Measurements from ENCODE around the gene AP3S2. TPM values are rescaled to one million over a fixed set of nuclear protein-coding genes. Genes with fewer than 3 reads are reported as not detected.

Gene AP3S2
- total and polyA plus RNA-seq, 3 donors from 2014 or later, result 31.9 to 53.0 (median 45.8) TPM

- Histone ChIP-seq H3K27me3 (no peaks in the 10 kb centered on the region), H3K36me3 (ENCODE audit: low read depth, missing control alignments) (no peaks in the 10 kb centered on the region), H3K4me3 (no peak overlapping the region), H3K9me3 (no peaks in the 10 kb centered on the region), H3K4me1 (no peaks in the 10 kb centered on the region), H3K27ac (no peak overlapping the region)
- intact Hi-C loops (cut with DNase I; ENCODE audit: low total_unique reads), result loop anchor here (10.0 kb wide), 1 partner anchor 174 kb away; no protein-coding TSS in a partner anchor
- no peak for DNase-seq
- WGBS, 2 donors, result 81 to 85% methylated on average over 6 of the region's 6 CpGs
- TF ChIP-seq CTCF (IDR thresholded peaks at IDR 0.05) (no peak), POLR2A (IDR thresholded peaks at IDR 0.05) (no peak)
These were observed 7.1 kb upstream of the AP3S2 start for GRCh38 chr15:89900849-89901248.

- H3K4me3 ChIP-seq, result no peak overlapping the region
- H3K4me1 ChIP-seq, result no peaks in the 10 kb centered on the region
- H3K27me3 ChIP-seq, result no peaks in the 10 kb centered on the region
- H3K36me3 ChIP-seq (ENCODE audit: low read depth, missing control alignments), result no peaks in the 10 kb centered on the region
- intact Hi-C loops (cut with DNase I; ENCODE audit: low total_unique reads), result loop anchor here (10.0 kb wide), 1 partner anchor 175 kb away; no protein-coding TSS in a partner anchor
- H3K27ac ChIP-seq, result no peak overlapping the region
- no peak for DNase-seq
- TF ChIP-seq POLR2A (IDR thresholded peaks at IDR 0.05) (no peak), CTCF (IDR thresholded peaks at IDR 0.05) (no peak)
- no peaks in the 10 kb centered on the region for H3K9me3 ChIP-seq
- 89 to 90% methylated on average over 3 of the region's 3 CpGs for WGBS, 2 donors
These were observed 6.3 kb upstream of the AP3S2 start for GRCh38 chr15:89899951-89900567.

- no peaks in the 10 kb centered on the region for H3K4me1 ChIP-seq
- WGBS, 2 donors, result 80 to 85% methylated on average over 12 of the region's 12 CpGs
- H3K36me3 ChIP-seq (ENCODE audit: low read depth, missing control alignments), result no peaks in the 10 kb centered on the region
- no peaks in the 10 kb centered on the region for H3K9me3 ChIP-seq
- no peaks in the 10 kb centered on the region for H3K27me3 ChIP-seq
- intact Hi-C loops (cut with DNase I; ENCODE audit: low total_unique reads), result no loop called here
- H3K27ac ChIP-seq, result no peak overlapping the region
- DNase-seq, result no peak
- H3K4me3 ChIP-seq, result no peak overlapping the region
- no peak for TF ChIP-seq CTCF (IDR thresholded peaks at IDR 0.05)
- TF ChIP-seq POLR2A (IDR thresholded peaks at IDR 0.05), result no peak
These were observed 5.6 kb upstream of the AP3S2 start for GRCh38 chr15:89899295-89899945.

- intact Hi-C loops (cut with DNase I; ENCODE audit: low total_unique reads), result no loop called here
- Histone ChIP-seq H3K9me3 (no peaks in the 10 kb centered on the region), H3K27me3 (no peaks in the 10 kb centered on the region), H3K4me1 (no peaks in the 10 kb centered on the region), H3K4me3 (no peak overlapping the region), H3K27ac (no peak overlapping the region), H3K36me3 (ENCODE audit: low read depth, missing control alignments) (no peaks in the 10 kb centered on the region)
- DNase-seq, result peak; percentile 28
- TF ChIP-seq CTCF (IDR thresholded peaks at IDR 0.05) (peak in 1 of 3 experiments; percentile 27), POLR2A (IDR thresholded peaks at IDR 0.05) (no peak)
- 82 to 83% methylated on average over 7 of the region's 7 CpGs for WGBS, 2 donors
These were observed 5.0 kb upstream of the AP3S2 start for GRCh38 chr15:89898614-89899294.

All from testis (tissue), 3 donors.